ENCODE measurements around the gene RERE. TPM values are rescaled to one million over a fixed set of nuclear protein-coding genes. Genes with fewer than 3 reads are reported as not detected.
A peak's percentile ranks its signal among the peaks of the same experiment; 100 is the strongest.

The RERE gene
- total and polyA plus RNA-seq, 2 experiments from 2014 or later, result 39.8 to 62.8 TPM

GRCh38 chr1:8465692-8466091 lies 351.7 kb downstream of the RERE start:
- Histone ChIP-seq H3K36me3 (replicated peaks; ENCODE audit: insufficient read depth, low read depth) (no peaks in the 10 kb centered on the region), H3K4me2 (no peak overlapping the region), H3K79me2 (peaks cover 43% of the 10 kb centered on the region), H3K4me1 (ENCODE audit: insufficient read depth) (peaks cover 34% of the 10 kb centered on the region), H3K27ac (no peak overlapping the region), H3K9me3 (ENCODE audit: low read depth) (no peaks in the 10 kb centered on the region), H3K9me2 (replicated peaks; ENCODE audit: insufficient read depth) (no peaks in the 10 kb centered on the region), H3K27me3 (no peaks in the 10 kb centered on the region), H3K4me3 (no peak overlapping the region), H2AFZ (no peak overlapping the region), H4K20me1 (ENCODE audit: insufficient read depth, poor library complexity, severe bottlenecking) (peaks cover 4% of the 10 kb centered on the region)
- no peak for DNase-seq (ENCODE audit: low spot score)
- WGBS (ENCODE audit: low lambda C conversion rate, missing lambda C conversion rate), result 90% methylated on average over 13 of the region's 13 CpGs
- TF ChIP-seq EZH2 (IDR thresholded peaks at IDR 0.05; ENCODE audit: borderline replicate concordance), result no peak
- no peak for TF ChIP-seq CTCF (IDR thresholded peaks at IDR 0.05; ENCODE audit: poor library complexity)
- no peak for TF ChIP-seq EZH2phosphoT487 (IDR thresholded peaks at IDR 0.05; ENCODE audit: low read depth, severe bottlenecking, unreplicated experiment)

DNA sequence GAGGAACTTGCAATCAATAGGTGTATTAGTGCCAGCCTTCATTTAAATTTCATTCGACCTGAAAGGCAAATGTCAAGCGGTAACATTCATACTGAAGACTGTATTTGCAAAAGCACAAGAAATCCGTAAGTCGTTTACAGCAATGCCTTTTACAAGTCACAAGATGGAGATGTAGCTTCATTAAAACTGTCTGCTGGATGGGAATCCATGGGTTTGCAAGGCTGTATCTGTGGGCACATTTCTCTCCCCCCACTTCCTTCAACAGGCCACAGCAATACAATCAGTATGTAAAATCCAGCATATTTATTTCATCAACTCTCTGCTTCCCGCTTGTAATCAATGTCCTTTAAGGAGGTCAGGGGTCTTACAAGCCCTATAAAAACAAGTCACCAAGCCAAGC lies 352.4 kb downstream of the RERE start:
- H3K79me2 ChIP-seq, result peaks cover 50% of the 10 kb centered on the region
- 77% methylated on average over 5 of the region's 5 CpGs for WGBS (ENCODE audit: low lambda C conversion rate, missing lambda C conversion rate)

GRCh38 chr1:8464377-8464776 lies 353.1 kb downstream of the RERE start:
- Histone ChIP-seq H3K4me2 (peak overlapping the region; percentile 61), H3K4me1 (ENCODE audit: insufficient read depth) (peaks cover 34% of the 10 kb centered on the region), H4K20me1 (ENCODE audit: insufficient read depth, poor library complexity, severe bottlenecking) (peaks cover 4% of the 10 kb centered on the region), H3K79me2 (peaks cover 51% of the 10 kb centered on the region), H3K27me3 (no peaks in the 10 kb centered on the region), H3K36me3 (replicated peaks; ENCODE audit: insufficient read depth, low read depth) (no peaks in the 10 kb centered on the region), H3K27ac (peak overlapping the region; percentile 72), H2AFZ (no peak overlapping the region), H3K4me3 (no peak overlapping the region), H3K9me2 (replicated peaks; ENCODE audit: insufficient read depth) (no peaks in the 10 kb centered on the region), H3K9me3 (ENCODE audit: low read depth) (no peaks in the 10 kb centered on the region)
- no peak for TF ChIP-seq EZH2 (IDR thresholded peaks at IDR 0.05; ENCODE audit: borderline replicate concordance)
- TF ChIP-seq EZH2phosphoT487 (IDR thresholded peaks at IDR 0.05; ENCODE audit: low read depth, severe bottlenecking, unreplicated experiment), result no peak
- TF ChIP-seq CTCF (IDR thresholded peaks at IDR 0.05; ENCODE audit: poor library complexity), result no peak
- WGBS (ENCODE audit: low lambda C conversion rate, missing lambda C conversion rate), result 70% methylated on average over 4 of the region's 4 CpGs
- DNase-seq (ENCODE audit: low spot score), result no peak

More for the DNA sequence above, 352.4 kb downstream of the RERE start:
- no peaks in the 10 kb centered on the region for H3K36me3 ChIP-seq (replicated peaks; ENCODE audit: insufficient read depth, low read depth)
- peaks cover 34% of the 10 kb centered on the region for H3K4me1 ChIP-seq (ENCODE audit: insufficient read depth)
- H2AFZ ChIP-seq, result no peak overlapping the region
- no peak overlapping the region for H3K4me2 ChIP-seq
- no peaks in the 10 kb centered on the region for H3K27me3 ChIP-seq
- no peaks in the 10 kb centered on the region for H3K9me2 ChIP-seq (replicated peaks; ENCODE audit: insufficient read depth)
- H3K27ac ChIP-seq, result no peak overlapping the region
- TF ChIP-seq CTCF (IDR thresholded peaks at IDR 0.05; ENCODE audit: poor library complexity) (peak; percentile 25), EZH2 (IDR thresholded peaks at IDR 0.05; ENCODE audit: borderline replicate concordance) (no peak), EZH2phosphoT487 (IDR thresholded peaks at IDR 0.05; ENCODE audit: low read depth, severe bottlenecking, unreplicated experiment) (no peak)
- H3K4me3 ChIP-seq, result no peak overlapping the region
- H4K20me1 ChIP-seq (ENCODE audit: insufficient read depth, poor library complexity, severe bottlenecking), result peaks cover 4% of the 10 kb centered on the region
- DNase-seq (ENCODE audit: low spot score), result no peak
- no peaks in the 10 kb centered on the region for H3K9me3 ChIP-seq (ENCODE audit: low read depth)

Measured in hepatocyte (in vitro differentiated cells).